Cardiac fibroblast (primary cell): ENCODE results near the gene KIF1B.
A peak's percentile ranks its signal among the peaks of the same experiment; 100 is the strongest.

Source experiments
- DNase-seq, 2 donors: peaks; one replicate each; pipeline versions ENCODE4 v3.0.0 to v3.0.0-alpha.2; 2010; ENCODE audit warnings: low read depth in 2 of 2
- H3K4me3 ChIP-seq, 2 donors: replicated peaks in 1 of 2; 1 replicate in 1 of 2; 2 replicates in 1 of 2; pipeline ENCODE4 v1.5.1; 2011; ENCODE audit warnings: low read depth in 2 of 2, low read length in 2 of 2, mild to moderate bottlenecking in 2 of 2, moderate library complexity in 1 of 2
- TF ChIP-seq, protein P1 (sequence below): IDR thresholded peaks from one replicate; pipeline ENCODE4 v1.5.1; 2011; ENCODE audit warnings: low read depth, mild to moderate bottlenecking, low read length, inconsistent platforms

The KIF1B gene

DNA sequence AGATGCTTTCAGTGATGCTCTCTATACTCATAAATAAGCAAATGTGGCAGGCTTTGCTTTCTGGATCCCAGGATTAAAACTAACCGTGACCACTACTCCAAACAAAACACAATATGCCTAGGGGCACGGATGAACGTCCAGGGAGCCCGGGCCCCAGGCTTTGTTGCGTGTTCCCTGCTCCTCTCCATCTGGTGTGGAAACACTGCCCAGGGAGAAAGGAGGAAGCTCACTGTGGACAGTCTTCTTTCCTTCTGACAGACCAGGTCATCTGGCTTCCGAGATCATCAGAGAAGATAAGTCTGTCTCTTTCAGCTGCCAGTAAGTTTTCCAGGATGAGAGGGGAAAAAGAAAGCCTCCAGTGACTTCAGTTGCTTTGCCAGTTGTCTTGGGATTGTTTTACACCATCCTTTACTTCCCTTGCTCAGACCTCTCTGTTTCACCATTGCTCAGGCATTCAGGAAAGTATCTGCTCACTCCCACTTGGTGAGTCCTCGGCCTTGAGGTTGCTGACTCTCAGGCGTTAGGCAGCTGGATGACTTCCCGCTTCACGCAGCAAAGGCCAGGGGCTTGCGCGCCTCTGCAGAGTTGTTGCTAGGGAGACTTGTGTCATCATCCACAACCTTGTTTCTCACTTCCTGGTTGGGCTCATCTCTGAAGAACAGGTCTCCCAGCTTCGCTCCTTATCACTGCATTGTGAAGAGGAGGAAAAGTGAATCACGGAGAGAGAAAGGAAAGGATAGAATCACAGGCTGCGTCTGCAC is 167.9 kb downstream of the KIF1B start:
- H3K4me3 ChIP-seq, result no peak overlapping the region
- TF ChIP-seq, protein P1, sequence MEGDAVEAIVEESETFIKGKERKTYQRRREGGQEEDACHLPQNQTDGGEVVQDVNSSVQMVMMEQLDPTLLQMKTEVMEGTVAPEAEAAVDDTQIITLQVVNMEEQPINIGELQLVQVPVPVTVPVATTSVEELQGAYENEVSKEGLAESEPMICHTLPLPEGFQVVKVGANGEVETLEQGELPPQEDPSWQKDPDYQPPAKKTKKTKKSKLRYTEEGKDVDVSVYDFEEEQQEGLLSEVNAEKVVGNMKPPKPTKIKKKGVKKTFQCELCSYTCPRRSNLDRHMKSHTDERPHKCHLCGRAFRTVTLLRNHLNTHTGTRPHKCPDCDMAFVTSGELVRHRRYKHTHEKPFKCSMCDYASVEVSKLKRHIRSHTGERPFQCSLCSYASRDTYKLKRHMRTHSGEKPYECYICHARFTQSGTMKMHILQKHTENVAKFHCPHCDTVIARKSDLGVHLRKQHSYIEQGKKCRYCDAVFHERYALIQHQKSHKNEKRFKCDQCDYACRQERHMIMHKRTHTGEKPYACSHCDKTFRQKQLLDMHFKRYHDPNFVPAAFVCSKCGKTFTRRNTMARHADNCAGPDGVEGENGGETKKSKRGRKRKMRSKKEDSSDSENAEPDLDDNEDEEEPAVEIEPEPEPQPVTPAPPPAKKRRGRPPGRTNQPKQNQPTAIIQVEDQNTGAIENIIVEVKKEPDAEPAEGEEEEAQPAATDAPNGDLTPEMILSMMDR, result no peak
- peak; percentile 91 to 92 for DNase-seq

DNA sequence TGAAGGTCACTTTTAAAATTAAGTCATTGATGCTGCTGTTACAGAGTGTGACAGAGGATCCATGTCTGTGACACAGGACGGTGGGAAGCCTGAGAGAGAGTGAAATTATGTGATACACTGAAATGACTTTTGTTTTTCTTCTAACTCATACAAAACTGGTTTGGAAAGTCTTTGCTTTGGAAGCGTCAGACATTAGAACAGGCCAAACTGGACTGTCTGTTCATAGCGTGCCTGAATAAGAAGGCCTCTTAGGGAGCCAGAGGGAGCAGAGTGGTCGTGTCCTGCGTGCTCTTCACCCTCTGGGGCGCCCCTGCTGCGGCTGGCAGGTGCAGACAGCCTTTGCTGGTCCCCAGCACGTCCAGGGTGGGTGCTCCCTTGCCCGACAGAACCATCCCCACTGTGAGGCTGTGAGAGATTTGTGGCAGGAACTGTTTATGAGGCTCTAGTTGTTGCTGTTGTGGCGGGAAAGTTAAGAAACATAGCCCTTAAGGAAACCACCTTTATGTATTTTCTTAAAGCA is 168.8 kb downstream of the KIF1B start:
- no peak for DNase-seq
- TF ChIP-seq, protein P1, result no peak

DNA sequence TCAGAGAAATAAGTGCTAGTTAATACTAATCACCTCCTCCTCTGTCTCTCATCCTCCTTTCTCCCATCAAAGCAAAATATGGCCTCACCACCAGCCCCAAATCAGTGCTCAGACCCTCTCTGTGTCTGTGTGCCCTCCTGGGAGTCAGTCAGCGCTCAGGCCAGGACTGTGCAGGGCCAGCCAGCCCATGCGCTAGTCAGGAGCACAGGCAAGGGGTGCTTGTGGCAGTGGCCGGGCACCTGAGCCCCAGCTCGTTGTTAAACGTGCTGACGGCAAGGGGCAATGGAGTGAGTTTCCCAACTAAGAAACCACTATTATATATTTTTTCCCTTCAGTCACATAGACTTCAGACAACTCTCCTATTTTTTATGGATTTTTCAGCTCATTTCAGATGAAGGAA is 169.3 kb downstream of the KIF1B start:
- TF ChIP-seq, protein P1, result no peak
- H3K4me3 ChIP-seq, result no peak overlapping the region
- no peak for DNase-seq

More for the DNA sequence above, 168.8 kb downstream of the KIF1B start:
- no peak overlapping the region for H3K4me3 ChIP-seq

DNA sequence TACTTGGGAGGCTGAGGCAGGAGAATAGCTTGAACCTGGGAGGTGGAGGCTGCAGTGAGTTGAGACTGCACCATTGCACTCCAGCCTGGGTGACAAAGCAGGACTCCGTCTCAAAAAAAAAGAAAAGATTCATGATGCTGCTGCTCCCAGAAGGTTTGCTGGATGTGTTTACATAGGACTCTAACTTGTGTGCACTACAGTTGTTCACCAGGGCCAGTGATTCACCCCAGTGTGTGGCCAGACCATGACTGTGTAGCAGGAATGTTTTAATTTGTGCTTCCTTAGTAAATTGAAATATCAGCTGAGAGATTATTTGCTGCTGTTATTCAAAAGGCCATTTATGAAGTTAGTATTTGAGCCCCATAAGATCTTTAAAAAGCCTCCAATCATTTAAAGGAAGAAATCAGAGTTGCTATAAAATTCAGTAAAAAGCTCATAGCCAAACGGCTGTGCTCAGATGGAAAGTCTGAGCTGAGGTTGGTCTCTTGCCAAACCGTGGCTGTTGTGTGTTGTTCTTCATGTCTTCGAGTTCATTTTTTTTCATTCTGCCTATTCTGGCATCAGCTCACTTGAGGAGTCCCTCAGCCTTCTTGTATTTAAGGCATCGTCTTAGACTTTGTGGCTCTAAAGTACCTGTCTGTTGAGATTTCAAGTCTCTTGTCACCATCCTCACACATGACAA is 170.4 kb downstream of the KIF1B start:
- peak; percentile 76 to 93 for DNase-seq
- no peak overlapping the region for H3K4me3 ChIP-seq
- TF ChIP-seq, protein P1, result no peak

DNA sequence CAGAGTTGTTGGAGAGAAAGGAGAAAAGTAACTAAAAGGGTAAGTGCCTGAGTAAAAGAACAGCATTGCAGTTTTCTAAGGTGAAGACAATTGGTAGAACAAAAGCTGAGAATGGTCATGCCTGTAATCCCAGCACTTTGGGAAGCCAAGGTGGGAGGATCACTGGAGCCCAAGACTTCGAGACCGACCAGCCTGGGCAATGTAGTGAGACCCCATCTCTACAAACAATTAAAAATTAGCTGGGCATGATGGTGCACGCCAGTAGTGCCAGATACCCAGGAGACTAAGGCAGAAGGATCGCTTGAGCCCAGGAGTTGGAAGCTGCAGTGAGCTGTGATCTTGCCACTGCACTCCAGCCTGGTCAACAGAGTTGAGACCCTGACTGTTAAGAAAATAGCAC is 173.3 kb downstream of the KIF1B start:
- H3K4me3 ChIP-seq, result no peak overlapping the region
- TF ChIP-seq, protein P1, result no peak
- no peak for DNase-seq

DNA sequence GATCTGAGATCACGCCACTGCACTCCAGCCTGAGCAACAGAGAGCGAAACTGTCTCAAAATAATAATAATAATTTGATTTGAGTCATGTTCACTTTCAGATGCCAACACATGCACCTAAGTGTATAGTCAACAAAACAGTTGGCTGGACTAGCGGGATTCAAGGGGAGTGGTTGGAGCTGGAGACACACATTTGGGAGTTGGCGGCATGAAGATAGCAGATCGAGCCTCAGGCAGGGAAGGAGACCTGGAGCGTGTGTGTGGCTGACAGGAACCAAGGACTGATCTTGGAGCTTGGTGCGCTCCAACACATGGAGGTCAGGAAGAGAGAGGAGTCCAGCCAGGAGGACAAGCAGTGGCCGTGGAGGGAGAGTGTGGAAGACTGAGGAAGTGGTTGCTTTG is 173.8 kb downstream of the KIF1B start:
- no peak overlapping the region for H3K4me3 ChIP-seq
- DNase-seq, result no peak
- TF ChIP-seq, protein P1, result no peak
